ENCODE measurements around the gene SZT2.
"Not testable (repeated sequence)": the region's sequence is repeated elsewhere in the genome, so short reads cannot be mapped to it uniquely, and the experiment has no call there.

The SZT2 gene

GRCh38 chr1:43395523-43395922 is 5.8 kb downstream of the SZT2 start:
- Mint-ChIP-seq H3K4me1 (ENCODE audit: low read depth) (peaks cover 26% of the 10 kb centered on the region), H3K9me3 (ENCODE audit: low read depth) (no peaks in the 10 kb centered on the region), H3K27me3 (no peaks in the 10 kb centered on the region), H3K27ac (no peak overlapping the region), H3K36me3 (peaks cover 2% of the 10 kb centered on the region), H3K4me3 (no peak overlapping the region)

DNA sequence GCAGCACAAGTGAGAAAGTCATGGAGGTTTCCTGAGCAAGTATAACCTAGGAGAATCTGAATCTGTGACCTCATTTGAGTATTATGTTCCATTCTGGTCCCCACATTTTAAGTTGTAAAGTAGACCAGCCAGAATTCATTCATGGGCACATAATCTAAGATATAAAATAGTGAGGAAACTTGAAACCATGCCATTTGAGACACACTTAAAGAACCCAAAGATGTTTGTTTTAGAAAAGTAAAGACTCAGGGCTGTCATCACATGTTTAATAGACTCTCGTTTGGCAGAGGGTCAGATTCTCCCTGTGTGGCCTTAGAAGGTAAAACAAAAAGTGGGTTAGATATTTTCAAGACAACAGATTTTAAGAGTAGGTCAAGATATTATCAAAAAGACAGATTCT is 6.4 kb downstream of the SZT2 start:
- H3K4me1 Mint-ChIP-seq (ENCODE audit: low read depth), result peaks cover 23% of the 10 kb centered on the region
- peaks cover 2% of the 10 kb centered on the region for H3K36me3 Mint-ChIP-seq
- H3K9me3 Mint-ChIP-seq (ENCODE audit: low read depth), result no peaks in the 10 kb centered on the region
- no peak overlapping the region for H3K27ac Mint-ChIP-seq
- H3K27me3 Mint-ChIP-seq, result no peaks in the 10 kb centered on the region
- no peak overlapping the region for H3K4me3 Mint-ChIP-seq

GRCh38 chr1:43398227-43398626 is 8.5 kb downstream of the SZT2 start:
- Mint-ChIP-seq H3K4me3 (no peak overlapping the region), H3K27ac (no peak overlapping the region), H3K36me3 (peaks cover 5% of the 10 kb centered on the region), H3K4me1 (ENCODE audit: low read depth) (peaks cover 17% of the 10 kb centered on the region), H3K27me3 (no peaks in the 10 kb centered on the region), H3K9me3 (ENCODE audit: low read depth) (no peaks in the 10 kb centered on the region)

GRCh38 chr1:43400441-43400840 is 10.7 kb downstream of the SZT2 start:
- not testable (repeated sequence) for H3K9me3 Mint-ChIP-seq (ENCODE audit: low read depth); H3K27me3 Mint-ChIP-seq; H3K27ac Mint-ChIP-seq; H3K4me3 Mint-ChIP-seq
- peaks cover 10% of the 10 kb centered on the region for H3K4me1 Mint-ChIP-seq (ENCODE audit: low read depth)
- H3K36me3 Mint-ChIP-seq, result peaks cover 11% of the 10 kb centered on the region

- Mint-ChIP-seq H3K36me3 (peaks cover 19% of the 10 kb centered on the region), H3K4me1 (ENCODE audit: low read depth) (peaks cover 6% of the 10 kb centered on the region), H3K27ac (no peak overlapping the region), H3K27me3 (no peaks in the 10 kb centered on the region), H3K4me3 (no peak overlapping the region), H3K9me3 (ENCODE audit: low read depth) (no peaks in the 10 kb centered on the region)
These were observed 12.6 kb downstream of the SZT2 start for GRCh38 chr1:43402089-43402865.

DNA sequence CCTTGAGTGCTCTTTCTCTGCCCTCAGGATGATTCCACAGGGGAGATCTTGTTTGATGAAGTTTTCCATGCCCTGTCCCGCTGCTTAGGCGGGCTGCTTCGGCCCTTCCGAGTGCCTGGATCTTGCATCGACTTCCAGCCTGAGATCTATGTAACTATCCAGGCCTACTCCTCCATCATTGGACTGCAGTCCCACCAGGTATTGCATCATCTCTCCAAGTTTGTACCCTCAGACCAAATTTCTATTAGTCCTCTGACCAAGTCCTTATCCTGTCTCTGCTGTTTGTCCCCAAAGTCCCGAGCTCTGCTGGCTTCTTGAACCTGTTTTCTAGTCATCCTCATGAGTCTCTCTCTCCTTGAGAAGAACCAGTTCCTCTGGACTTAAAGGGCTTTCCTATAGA is 14.7 kb downstream of the SZT2 start:
- Mint-ChIP-seq H3K36me3 (peaks cover 16% of the 10 kb centered on the region), H3K27ac (no peak overlapping the region), H3K4me1 (ENCODE audit: low read depth) (peaks cover 4% of the 10 kb centered on the region), H3K27me3 (no peaks in the 10 kb centered on the region), H3K9me3 (ENCODE audit: low read depth) (no peaks in the 10 kb centered on the region), H3K4me3 (no peak overlapping the region)

- H3K9me3 Mint-ChIP-seq (ENCODE audit: low read depth), result no peaks in the 10 kb centered on the region
- no peaks in the 10 kb centered on the region for H3K27me3 Mint-ChIP-seq
- peaks cover 4% of the 10 kb centered on the region for H3K4me1 Mint-ChIP-seq (ENCODE audit: low read depth)
- H3K36me3 Mint-ChIP-seq, result peaks cover 16% of the 10 kb centered on the region
- H3K27ac Mint-ChIP-seq, result no peak overlapping the region
- H3K4me3 Mint-ChIP-seq, result no peak overlapping the region
These were observed 15.6 kb downstream of the SZT2 start for GRCh38 chr1:43405219-43405875.

- H3K4me1 Mint-ChIP-seq (ENCODE audit: low read depth), result peaks cover 4% of the 10 kb centered on the region
- no peaks in the 10 kb centered on the region for H3K27me3 Mint-ChIP-seq
- no peak overlapping the region for H3K27ac Mint-ChIP-seq
- H3K4me3 Mint-ChIP-seq, result no peak overlapping the region
- H3K36me3 Mint-ChIP-seq, result peaks cover 16% of the 10 kb centered on the region
- H3K9me3 Mint-ChIP-seq (ENCODE audit: low read depth), result no peaks in the 10 kb centered on the region
These were observed 16.2 kb downstream of the SZT2 start for GRCh38 chr1:43405876-43406234.

DNA sequence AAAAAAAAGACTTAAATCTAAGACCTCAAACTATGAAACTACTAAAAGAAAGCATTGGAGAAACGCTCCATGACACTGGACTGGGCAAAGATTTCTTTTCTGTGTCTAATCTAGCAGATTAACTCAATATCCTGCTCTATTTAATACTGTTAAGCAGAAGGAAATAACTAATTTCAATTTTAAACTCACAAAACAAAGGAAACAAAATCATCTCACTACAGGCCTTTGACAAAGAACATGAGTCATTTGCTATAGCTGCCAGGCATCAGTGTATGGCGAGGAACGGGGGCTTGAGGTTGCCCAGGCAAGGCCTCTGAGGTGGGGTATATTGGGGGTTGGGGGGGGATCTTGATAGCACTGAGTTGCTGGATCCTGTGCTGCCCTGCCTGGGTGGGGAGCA is 20.9 kb downstream of the SZT2 start:
- Mint-ChIP-seq H3K27ac (no peak overlapping the region), H3K4me3 (no peak overlapping the region), H3K4me1 (ENCODE audit: low read depth) (peaks cover 3% of the 10 kb centered on the region), H3K36me3 (peaks cover 9% of the 10 kb centered on the region), H3K9me3 (ENCODE audit: low read depth) (no peaks in the 10 kb centered on the region), H3K27me3 (no peaks in the 10 kb centered on the region)

GRCh38 chr1:43413426-43413825 is 23.7 kb downstream of the SZT2 start:
- not testable (repeated sequence) for H3K4me1 Mint-ChIP-seq (ENCODE audit: low read depth); H3K9me3 Mint-ChIP-seq (ENCODE audit: low read depth); H3K27ac Mint-ChIP-seq; H3K27me3 Mint-ChIP-seq; H3K36me3 Mint-ChIP-seq; H3K4me3 Mint-ChIP-seq

DNA sequence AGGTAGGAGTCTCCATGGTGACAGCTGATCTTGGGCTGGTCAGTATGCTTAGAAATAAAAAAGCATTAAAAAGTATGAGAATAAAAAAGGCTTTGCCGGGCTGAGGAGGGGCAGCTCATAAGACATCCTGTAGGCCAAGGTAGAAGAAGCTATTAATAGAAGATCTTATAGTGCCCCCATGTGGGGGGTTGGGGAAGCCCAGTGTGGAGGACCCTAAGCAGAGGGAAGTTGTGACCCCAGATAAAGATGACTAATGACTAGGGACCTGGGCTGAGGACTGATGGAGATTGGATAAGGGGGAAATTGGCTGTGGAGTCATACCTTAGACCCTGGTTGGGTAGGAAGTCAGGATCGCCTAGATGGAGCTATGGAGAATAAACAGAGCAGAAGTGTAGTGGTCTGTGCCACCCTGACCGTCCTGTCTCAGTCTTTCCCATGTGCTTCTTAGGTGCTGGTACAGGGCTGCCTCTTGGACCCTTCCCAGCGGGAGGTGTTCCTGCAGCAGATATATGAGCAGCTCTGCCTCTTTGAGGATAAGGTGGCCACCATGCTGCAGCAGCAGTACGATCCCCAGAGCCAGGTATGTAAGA is 25.0 kb downstream of the SZT2 start:
- Mint-ChIP-seq H3K36me3 (peaks cover 3% of the 10 kb centered on the region), H3K4me3 (no peak overlapping the region), H3K27me3 (no peaks in the 10 kb centered on the region), H3K4me1 (ENCODE audit: low read depth) (peaks cover 3% of the 10 kb centered on the region), H3K27ac (no peak overlapping the region), H3K9me3 (ENCODE audit: low read depth) (no peaks in the 10 kb centered on the region)

- no peaks in the 10 kb centered on the region for H3K9me3 Mint-ChIP-seq (ENCODE audit: low read depth)
- no peaks in the 10 kb centered on the region for H3K27me3 Mint-ChIP-seq
- H3K36me3 Mint-ChIP-seq, result peaks cover 3% of the 10 kb centered on the region
These were observed 26.2 kb downstream of the SZT2 start for GRCh38 chr1:43415901-43416300.

DNA sequence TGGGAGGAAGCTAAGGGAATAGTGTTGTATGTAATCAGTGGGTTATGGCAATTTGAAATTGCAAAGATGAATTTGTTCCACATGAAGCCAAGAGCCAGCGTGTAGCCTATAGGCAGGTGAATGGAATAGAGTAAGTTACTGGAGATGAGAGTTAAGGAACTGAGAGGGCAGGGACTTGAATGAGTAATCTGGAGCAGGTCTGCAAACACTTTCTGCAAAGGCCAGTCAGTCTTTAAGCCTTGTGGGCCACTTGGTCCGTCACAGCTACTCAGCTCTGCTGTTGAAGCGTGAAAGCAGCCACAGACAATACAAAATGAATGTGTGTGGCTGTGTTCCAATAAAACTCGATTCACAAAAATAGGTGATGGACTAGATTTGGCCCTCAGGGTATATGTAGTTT is 29.2 kb downstream of the SZT2 start:
- Mint-ChIP-seq H3K27me3 (no peaks in the 10 kb centered on the region), H3K27ac (no peak overlapping the region), H3K4me3 (no peak overlapping the region), H3K36me3 (peaks cover 3% of the 10 kb centered on the region), H3K9me3 (ENCODE audit: low read depth) (no peaks in the 10 kb centered on the region), H3K4me1 (ENCODE audit: low read depth) (peaks cover 3% of the 10 kb centered on the region)

More at GRCh38 chr1:43415901-43416300, 26.2 kb downstream of the SZT2 start:
- H3K4me3 Mint-ChIP-seq, result no peak overlapping the region
- H3K4me1 Mint-ChIP-seq (ENCODE audit: low read depth), result peaks cover 3% of the 10 kb centered on the region
- no peak overlapping the region for H3K27ac Mint-ChIP-seq

DNA sequence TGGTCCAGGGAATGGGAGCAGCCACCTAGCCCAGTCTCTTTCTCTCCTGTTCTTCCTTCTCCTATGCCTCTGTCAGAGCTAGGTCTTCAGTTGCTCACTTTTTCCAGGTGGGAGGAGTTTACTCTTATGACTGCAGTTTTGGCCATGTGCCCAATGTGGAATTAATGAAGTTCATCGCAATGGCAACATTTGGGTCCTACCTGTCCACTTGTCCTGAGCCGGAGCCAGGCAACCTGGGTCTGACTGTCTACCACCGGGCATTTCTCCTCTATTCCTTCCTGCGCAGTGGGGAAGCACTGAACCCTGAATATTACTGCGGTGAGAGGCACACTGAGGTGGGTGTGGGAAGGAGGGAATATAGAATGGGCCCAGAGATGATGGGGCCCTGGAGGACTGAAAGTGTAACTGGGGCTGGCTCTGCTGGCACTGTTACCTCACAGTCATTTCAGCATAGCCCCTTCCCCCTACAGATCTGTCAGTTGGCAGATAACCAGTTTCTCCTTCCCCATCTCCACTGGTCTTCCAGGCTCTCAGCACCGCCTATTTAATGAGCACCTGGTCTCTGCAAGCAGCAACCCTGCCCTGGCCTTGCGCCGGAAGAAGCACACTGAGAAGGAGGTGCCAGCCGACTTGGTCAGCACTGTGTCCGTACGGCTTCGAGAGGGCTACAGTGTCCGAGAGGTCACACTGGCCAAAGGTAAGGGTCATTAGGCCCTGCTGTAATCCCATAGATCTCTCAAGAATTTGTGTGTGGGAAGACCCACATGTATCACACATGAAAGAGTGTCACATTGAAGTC is 30.1 kb downstream of the SZT2 start:
- no peaks in the 10 kb centered on the region for H3K4me1 Mint-ChIP-seq (ENCODE audit: low read depth)
- no peaks in the 10 kb centered on the region for H3K27me3 Mint-ChIP-seq
- H3K36me3 Mint-ChIP-seq, result no peaks in the 10 kb centered on the region
- H3K27ac Mint-ChIP-seq, result no peak overlapping the region
- H3K4me3 Mint-ChIP-seq, result no peak overlapping the region
- H3K9me3 Mint-ChIP-seq (ENCODE audit: low read depth), result no peaks in the 10 kb centered on the region

DNA sequence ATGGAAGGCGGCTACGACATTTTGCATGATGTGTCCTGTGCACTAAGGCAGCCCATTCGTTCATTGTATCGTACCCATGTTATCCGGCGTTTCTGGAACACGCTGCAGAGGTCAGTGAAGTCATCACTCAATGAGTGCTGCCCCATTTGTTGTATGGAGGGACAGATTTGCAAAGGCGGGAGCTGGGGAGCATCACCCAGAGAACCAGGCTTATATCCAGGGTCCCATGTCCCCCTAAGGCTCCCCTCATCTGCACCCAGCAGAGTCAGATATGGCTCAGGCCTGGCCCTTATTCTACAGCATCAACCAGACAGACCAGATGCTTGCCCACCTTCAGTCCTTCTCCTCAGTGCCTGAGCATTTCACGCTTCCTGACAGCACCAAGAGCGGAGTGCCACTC is 31.2 kb downstream of the SZT2 start:
- H3K36me3 Mint-ChIP-seq, result no peaks in the 10 kb centered on the region
- no peak overlapping the region for H3K27ac Mint-ChIP-seq
- no peaks in the 10 kb centered on the region for H3K4me1 Mint-ChIP-seq (ENCODE audit: low read depth)
- H3K9me3 Mint-ChIP-seq (ENCODE audit: low read depth), result no peaks in the 10 kb centered on the region
- no peaks in the 10 kb centered on the region for H3K27me3 Mint-ChIP-seq
- H3K4me3 Mint-ChIP-seq, result no peak overlapping the region

Data from activated naive CD8-positive, alpha-beta T cell (primary cell).